ENCODE results near the gene TBCD.

- TF ChIP-seq FOXM1 (IDR thresholded peaks at IDR 0.05; ENCODE audit: borderline replicate concordance) (no peak), BHLHE40 (IDR thresholded peaks at IDR 0.05; ENCODE audit: borderline replicate concordance) (no peak)
Measured at GRCh38 chr17:82814834-82815233, 63.0 kb downstream of the TBCD start.

Data from HEK293T (cell line).